ENCODE data around the gene SEMA6C. TPM values are rescaled to one million over a fixed set of nuclear protein-coding genes. Genes with fewer than 3 reads are reported as not detected.
"Not testable (repeated sequence)": the region's sequence is repeated elsewhere in the genome, so short reads cannot be mapped to it uniquely, and the experiment has no call there.

SEMA6C gene
- total RNA-seq, 1 experiment from 2014 or later, result 8.2 TPM

DNA sequence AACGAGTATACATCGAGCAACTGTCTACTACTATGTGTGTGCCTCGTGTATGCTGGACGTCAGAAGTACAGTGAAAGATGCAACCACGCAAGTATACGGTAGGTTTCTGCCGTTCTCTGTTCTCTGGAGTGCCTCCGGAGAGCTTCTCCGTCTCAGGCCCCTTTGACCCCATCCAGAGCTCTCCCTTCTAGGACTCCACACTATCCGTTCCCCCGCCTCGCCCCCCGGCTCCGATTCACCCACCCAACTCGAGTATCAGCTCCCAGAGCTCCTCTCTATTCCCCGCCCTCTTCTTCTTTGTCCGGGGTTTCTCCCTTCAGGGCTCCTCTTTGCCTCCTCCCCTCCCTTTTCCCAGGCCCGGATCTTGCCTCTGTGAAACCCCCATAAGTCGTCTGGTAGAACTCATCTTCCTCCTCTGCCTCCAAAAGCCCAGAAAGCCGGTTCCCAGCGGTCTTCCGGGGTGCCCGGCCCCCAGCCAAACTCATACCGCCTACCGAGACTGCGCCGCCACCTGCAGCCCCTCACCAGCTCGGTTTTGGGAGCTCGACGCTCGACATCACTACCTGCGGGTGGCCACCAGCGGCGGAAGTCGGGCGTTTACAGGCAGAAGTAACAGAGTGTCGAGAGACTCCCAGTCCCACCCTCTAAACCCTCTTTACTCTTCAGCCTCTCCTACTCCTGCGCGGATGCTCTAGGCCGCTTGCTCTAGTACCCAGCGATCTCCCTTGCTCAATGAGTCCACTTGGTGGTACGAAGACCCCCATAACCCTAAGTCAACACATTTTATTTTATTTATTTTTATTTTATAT, 43.4 kb upstream of the SEMA6C start, which contains the start of gene VPS72 (continued):
- peak; percentile 46 for TF ChIP-seq ZBTB33 (IDR thresholded peaks at IDR 0.05; ENCODE audit: extremely low read depth, insufficient replicate concordance, low read length)

GRCh38 chr1:151188667-151189066, 42.2 kb upstream of the SEMA6C start:
- POLR2A ChIA-PET; ATAC-seq; H3K27ac ChIP-seq (ENCODE audit: low read depth, low read length); H2AFZ ChIP-seq (ENCODE audit: low read depth, low read length, poor library complexity, severe bottlenecking); DNase-seq (ENCODE audit: low read depth, low spot score); H3K9me3 ChIP-seq (ENCODE audit: control insufficient read depth in 1 of 2, insufficient read depth in 1 of 2, low read depth in 1 of 2, low read length in 2 of 2); H4K20me1 ChIP-seq (ENCODE audit: insufficient read depth); RAD21 ChIA-PET (ENCODE audit: low non-redundant PET in 1 of 2, low total read pairs in 2 of 2, uncharacterized antibody in 2 of 2, unreplicated experiment in 2 of 2); H3K9me2 ChIP-seq (ENCODE audit: insufficient read depth); CTCF ChIA-PET; intact Hi-C loops (cut with micrococcal nuclease); BruUV-seq (replicated peaks); H3K27me3 ChIP-seq (ENCODE audit: insufficient read depth, low read length): not testable (repeated sequence)
- Histone ChIP-seq H3K36me3 (ENCODE audit: control insufficient read depth in 1 of 2, insufficient read depth in 2 of 2, low read length in 2 of 2) (peaks cover 15 to 18% of the 10 kb centered on the region in 2 experiments; a peak in 3 of 4 replicates), H3K4me2 (ENCODE audit: low read length) (peak overlapping the region; percentile 90), H3K9ac (ENCODE audit: low read length) (peak overlapping the region; percentile 84), H3K79me2 (ENCODE audit: insufficient read depth, low read length) (peaks cover 47% of the 10 kb centered on the region), H3K4me3 (replicated peaks in 1 of 2; ENCODE audit: low read depth in 1 of 2, low read length in 2 of 2) (peak overlapping the region; percentile 83 to 85), H3K4me1 (ENCODE audit: control insufficient read depth in 1 of 2, insufficient read depth in 2 of 2, low read length in 2 of 2) (peaks cover 12 to 21% of the 10 kb centered on the region in 2 experiments)

DNA sequence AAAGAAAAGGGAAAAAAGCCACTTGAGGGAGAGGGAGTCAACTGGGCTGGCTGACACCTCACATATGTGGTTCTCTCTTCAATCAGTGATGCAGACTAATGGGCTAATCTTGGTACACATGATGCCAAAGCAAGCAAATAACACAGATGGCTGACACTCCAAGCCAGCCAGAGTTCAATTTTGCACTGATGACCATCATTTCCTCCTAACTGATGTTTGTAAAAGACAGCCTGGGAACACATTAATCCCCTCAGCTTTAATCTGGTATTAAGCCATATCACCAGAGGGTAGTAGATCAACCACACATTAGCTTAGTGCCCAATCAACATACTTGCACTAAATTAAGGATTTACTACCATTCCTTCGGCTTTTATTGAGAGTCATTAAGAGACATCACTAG, 40.8 kb upstream of the SEMA6C start:
- H3K27me3 ChIP-seq (ENCODE audit: insufficient read depth, low read length), result no peaks in the 10 kb centered on the region
- 0 out of 2 replicates have a peak, but pooled peaks have one; percentile 5 for TF ChIP-seq CEBPB (IDR thresholded peaks at IDR 0.05; ENCODE audit: low read depth)
- TF ChIP-seq EZH2phosphoT487 (IDR thresholded peaks at IDR 0.05; ENCODE audit: borderline replicate concordance), result no peak
- H3K79me2 ChIP-seq (ENCODE audit: insufficient read depth, low read length), result peaks cover 43% of the 10 kb centered on the region
- H3K27ac ChIP-seq (ENCODE audit: low read depth, low read length), result no peak overlapping the region
- intact Hi-C loops (cut with micrococcal nuclease), result no loop called here
- ChIA-PET RAD21 (ENCODE audit: low non-redundant PET in 1 of 2, low total read pairs in 2 of 2, uncharacterized antibody in 2 of 2, unreplicated experiment in 2 of 2) (no interaction called here), POLR2A (no interaction called here), CTCF (no interaction called here)
- no peaks in the 10 kb centered on the region for H3K9me3 ChIP-seq (ENCODE audit: control insufficient read depth in 1 of 2, insufficient read depth in 1 of 2, low read depth in 1 of 2, low read length in 2 of 2)
- no peak overlapping the region for H3K4me2 ChIP-seq (ENCODE audit: low read length)
- no peaks in the 10 kb centered on the region for H4K20me1 ChIP-seq (ENCODE audit: insufficient read depth)
- no peak overlapping the region for H3K4me3 ChIP-seq (replicated peaks in 1 of 2; ENCODE audit: low read depth in 1 of 2, low read length in 2 of 2)
- no peak for ATAC-seq
- no peak overlapping the region for H2AFZ ChIP-seq (ENCODE audit: low read depth, low read length, poor library complexity, severe bottlenecking)
- H3K36me3 ChIP-seq (ENCODE audit: control insufficient read depth in 1 of 2, insufficient read depth in 2 of 2, low read length in 2 of 2), result peaks cover 25 to 27% of the 10 kb centered on the region in 2 experiments; a peak in 3 of 4 replicates
- no peak for DNase-seq (ENCODE audit: low read depth, low spot score)
- H3K4me1 ChIP-seq (ENCODE audit: control insufficient read depth in 1 of 2, insufficient read depth in 2 of 2, low read length in 2 of 2), result peaks cover 8 to 16% of the 10 kb centered on the region in 2 experiments
- no TSS peak for BruUV-seq (replicated peaks)
- H3K9me2 ChIP-seq (ENCODE audit: insufficient read depth), result no peaks in the 10 kb centered on the region
- no peak overlapping the region for H3K9ac ChIP-seq (ENCODE audit: low read length)

All from HCT116 (cell line).